GM23338 (cell line): ENCODE results near the gene DOCK1. TPM values are rescaled to one million over a fixed set of nuclear protein-coding genes. Genes with fewer than 3 reads are reported as not detected.
A peak's percentile ranks its signal among the peaks of the same experiment; 100 is the strongest.

ENCODE experiments used
- ATAC-seq: fragments of 200-7000 bp; cut with Tn5 transposase; 3 replicates; pipeline ENCODE4 v1.9.1; 2020
- DNase-seq: peaks from one replicate; pipeline ENCODE4 v3.0.0-alpha.2; 2015; ENCODE audit warnings: low spot score
- H2AFZ ChIP-seq: fragments of 200-600 bp; sonication (generic); 2 replicates; pipeline ENCODE4 v1.8.0; 2016; ENCODE audit warnings: antibody characterized with exemption, mild to moderate bottlenecking, moderate library complexity
- H3F3A ChIP-seq: fragments of 200-600 bp; sonication (generic); replicated peaks from 2 replicates; pipeline ENCODE4 v1.8.0; 2017; ENCODE audit warnings: antibody characterized with exemption, mixed run types, low read depth
- H3K27ac ChIP-seq: fragments of 200-600 bp; sonication (generic); 2 replicates; pipeline ENCODE4 v1.6.1; 2016; ENCODE audit warnings: low read depth
- H3K27me3 ChIP-seq: fragments of 200-600 bp; sonication (generic); 2 replicates; pipeline ENCODE4 v1.8.0; 2016; ENCODE audit warnings: mild to moderate bottlenecking, mixed run types, moderate library complexity; ENCODE audit not compliant: insufficient read depth
- H3K36me3 ChIP-seq: fragments of 200-600 bp; sonication (generic); 2 replicates; pipeline ENCODE4 v1.8.0; 2016; ENCODE audit warnings: mild to moderate bottlenecking; ENCODE audit not compliant: insufficient read depth
- H3K4me1 ChIP-seq: fragments of 200-600 bp; sonication (generic); 2 replicates; pipeline ENCODE4 v1.8.0; 2016; ENCODE audit warnings: mild to moderate bottlenecking, moderate library complexity; ENCODE audit not compliant: insufficient read depth
- H3K4me2 ChIP-seq: fragments of 200-600 bp; sonication (generic); 2 replicates; pipeline ENCODE4 v1.7.1; 2017; ENCODE audit warnings: mixed run types
- H3K4me3 ChIP-seq: fragments of 200-600 bp; sonication (generic); 2 replicates; pipeline ENCODE4 v1.6.1; 2016; ENCODE audit warnings: mixed run types
- H3K79me2 ChIP-seq: fragments of 200-600 bp; sonication (generic); replicated peaks from 2 replicates; pipeline ENCODE4 v1.8.0; 2017; ENCODE audit warnings: mild to moderate bottlenecking; ENCODE audit not compliant: insufficient read depth
- H3K9me2 ChIP-seq: fragments of 200-600 bp; sonication (generic); 2 replicates; pipeline ENCODE4 v1.8.0; 2017; ENCODE audit not compliant: insufficient read depth
- H4K20me1 ChIP-seq: fragments of 200-600 bp; sonication (generic); replicated peaks from 2 replicates; pipeline ENCODE4 v1.8.0; 2017; ENCODE audit warnings: mild to moderate bottlenecking; ENCODE audit not compliant: insufficient read depth
- H3K27ac Mint-ChIP-seq: 2 replicates; pipeline ENCODE4 v1.8.0; 2020; ENCODE audit warnings: inconsistent platforms, mild to moderate bottlenecking, moderate library complexity, mixed read lengths
- H3K27me3 Mint-ChIP-seq: 3 replicates; pipeline ENCODE4 v1.8.0; 2022; ENCODE audit warnings: low read depth, mild to moderate bottlenecking, moderate library complexity, mixed read lengths, inconsistent platforms; ENCODE audit not compliant: insufficient read depth, poor library complexity
- H3K36me3 Mint-ChIP-seq: 3 replicates; pipeline ENCODE4 v1.8.0; 2021; ENCODE audit warnings: low read depth, mild to moderate bottlenecking, inconsistent platforms, moderate library complexity, mixed read lengths
- H3K4me1 Mint-ChIP-seq: 3 replicates; pipeline ENCODE4 v1.8.0; 2020; ENCODE audit warnings: mild to moderate bottlenecking, inconsistent platforms, mixed read lengths
- H3K4me3 Mint-ChIP-seq: 3 replicates; pipeline ENCODE4 v1.8.0; 2021; ENCODE audit warnings: moderate library complexity, mild to moderate bottlenecking, inconsistent platforms, mixed read lengths
- H3K9me3 Mint-ChIP-seq: 3 replicates; pipeline ENCODE4 v1.8.0; 2020; ENCODE audit warnings: moderate library complexity, mild to moderate bottlenecking, inconsistent platforms, mixed read lengths
- EZH2phosphoT487 ChIP-seq: fragments of 200-600 bp; sonication (generic); IDR thresholded peaks from one replicate; pipeline ENCODE4 v1.8.1; 2018; ENCODE audit warnings: antibody characterized with exemption; ENCODE audit not compliant: unreplicated experiment
- NANOG ChIP-seq: IDR thresholded peaks from 2 replicates; pipeline ENCODE4 v1.6.1; 2016; ENCODE audit warnings: antibody characterized with exemption, borderline replicate concordance
- POLR2AphosphoS5 ChIP-seq: IDR thresholded peaks from 2 replicates; pipeline ENCODE4 v1.6.1; 2016; ENCODE audit warnings: antibody characterized with exemption, low read depth
- STAT1 ChIP-seq: IDR thresholded peaks from one replicate; pipeline ENCODE4 v1.6.1; 2016; ENCODE audit warnings: antibody characterized with exemption; ENCODE audit not compliant: unreplicated experiment
- ZNF114 ChIP-seq: fragments of 250-450 bp; sonication (Bioruptor Pico); IDR thresholded peaks from 2 replicates; pipeline ENCODE4 v1.5.0; 2020; ENCODE audit warnings: mild to moderate bottlenecking, moderate library complexity
- ZNF331 ChIP-seq: fragments of 250-450 bp; sonication (Bioruptor Pico); IDR thresholded peaks from 2 replicates; pipeline ENCODE4 v1.5.0; 2020; ENCODE audit warnings: low read depth, mild to moderate bottlenecking, moderate library complexity
- polyA plus RNA-seq: library from polyadenylated mRNA; unstranded; fragments of >200 nt; fragmentation: Nextera tagmentation; extraction: Ambion mirVana; gene quantifications from 2 replicates; pipeline ENCODE4 v1.2.1, GENCODE V29; 2016
- total RNA-seq: library from RNA; depleted of rRNA; stranded (reverse); fragments of >200 nt; shearing (Covaris generic); gene quantifications from 2 replicates; pipeline ENCODE4 v1.2.3, GENCODE V29; 2014
- TF ChIP-seq, protein P1 (sequence below), 2 experiments: fragments of 200-600 bp in 1 of 2; sonication (generic) in 1 of 2; conservative IDR thresholded peaks; 2 replicates each; pipeline versions ENCODE4 v1.5.1 to v1.6.1; 2016 to 2017; ENCODE audit warnings: antibody characterized with exemption in 2 of 2, low read depth in 2 of 2, mild to moderate bottlenecking in 2 of 2, moderate library complexity in 1 of 2
- TF ChIP-seq, protein P2 (sequence below): IDR thresholded peaks from 2 replicates; pipeline ENCODE4 v1.6.1; 2016; ENCODE audit warnings: antibody characterized with exemption
- TF ChIP-seq, protein P3 (sequence below): IDR thresholded peaks from one replicate; pipeline ENCODE4 v1.6.1; 2018; ENCODE audit warnings: antibody characterized with exemption; ENCODE audit not compliant: unreplicated experiment

The DOCK1 gene
- total and polyA plus RNA-seq, 2 experiments from 2014 or later = 13.2 to 55.3 TPM

DNA sequence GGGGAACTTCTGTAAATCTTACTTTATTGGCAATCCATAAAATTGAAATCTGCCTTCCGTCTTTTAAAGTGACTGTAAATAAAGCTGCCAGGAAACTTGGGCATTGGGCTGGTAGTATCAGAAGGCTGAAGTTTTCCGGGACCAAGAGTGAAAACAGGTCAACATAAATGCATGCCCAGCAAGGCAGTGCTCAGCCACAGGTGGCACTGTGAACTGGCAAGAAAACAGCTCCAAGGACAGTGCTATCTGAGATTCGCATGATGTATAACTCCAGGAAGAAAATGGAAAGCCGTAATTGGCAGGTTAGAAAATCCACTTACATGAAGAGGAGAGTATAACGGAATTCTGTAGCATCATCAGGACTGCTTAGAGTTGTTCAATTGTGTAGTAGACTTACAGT lies 293.1 kb downstream of the DOCK1 start:
- no peak for ATAC-seq
- Histone ChIP-seq H3K4me2 (no peak overlapping the region), H3K4me1 (peaks cover 12% of the 10 kb centered on the region; the same call in 1 of the 2 replicates), H3K27ac (no peak overlapping the region), H3K4me3 (no peak overlapping the region), H3K36me3 (no peaks in the 10 kb centered on the region), H3K27me3 (peaks cover 40% of the 10 kb centered on the region), H3K9me2 (no peaks in the 10 kb centered on the region), H3K79me2 (no peaks in the 10 kb centered on the region; the same call in 1 of the 2 replicates), H4K20me1 (peaks cover 3% of the 10 kb centered on the region; the same call in 1 of the 2 replicates), H2AFZ (no peak overlapping the region), H3F3A (no peaks in the 10 kb centered on the region)
- Mint-ChIP-seq H3K27me3 (peaks cover 16% of the 10 kb centered on the region), H3K4me3 (no peak overlapping the region), H3K4me1 (peaks cover 25% of the 10 kb centered on the region), H3K36me3 (no peaks in the 10 kb centered on the region; the same call in 2 of the 3 replicates), H3K9me3 (no peaks in the 10 kb centered on the region), H3K27ac (no peak overlapping the region)
- TF ChIP-seq ZNF114 (CRISPR knock-in tag) = no peak
- TF ChIP-seq, protein P1, sequence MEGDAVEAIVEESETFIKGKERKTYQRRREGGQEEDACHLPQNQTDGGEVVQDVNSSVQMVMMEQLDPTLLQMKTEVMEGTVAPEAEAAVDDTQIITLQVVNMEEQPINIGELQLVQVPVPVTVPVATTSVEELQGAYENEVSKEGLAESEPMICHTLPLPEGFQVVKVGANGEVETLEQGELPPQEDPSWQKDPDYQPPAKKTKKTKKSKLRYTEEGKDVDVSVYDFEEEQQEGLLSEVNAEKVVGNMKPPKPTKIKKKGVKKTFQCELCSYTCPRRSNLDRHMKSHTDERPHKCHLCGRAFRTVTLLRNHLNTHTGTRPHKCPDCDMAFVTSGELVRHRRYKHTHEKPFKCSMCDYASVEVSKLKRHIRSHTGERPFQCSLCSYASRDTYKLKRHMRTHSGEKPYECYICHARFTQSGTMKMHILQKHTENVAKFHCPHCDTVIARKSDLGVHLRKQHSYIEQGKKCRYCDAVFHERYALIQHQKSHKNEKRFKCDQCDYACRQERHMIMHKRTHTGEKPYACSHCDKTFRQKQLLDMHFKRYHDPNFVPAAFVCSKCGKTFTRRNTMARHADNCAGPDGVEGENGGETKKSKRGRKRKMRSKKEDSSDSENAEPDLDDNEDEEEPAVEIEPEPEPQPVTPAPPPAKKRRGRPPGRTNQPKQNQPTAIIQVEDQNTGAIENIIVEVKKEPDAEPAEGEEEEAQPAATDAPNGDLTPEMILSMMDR (conservative IDR thresholded peaks at IDR 0.05; ENCODE audit: low read depth in 2 of 2) = peak; percentile 26
- DNase-seq = no peak

DNA sequence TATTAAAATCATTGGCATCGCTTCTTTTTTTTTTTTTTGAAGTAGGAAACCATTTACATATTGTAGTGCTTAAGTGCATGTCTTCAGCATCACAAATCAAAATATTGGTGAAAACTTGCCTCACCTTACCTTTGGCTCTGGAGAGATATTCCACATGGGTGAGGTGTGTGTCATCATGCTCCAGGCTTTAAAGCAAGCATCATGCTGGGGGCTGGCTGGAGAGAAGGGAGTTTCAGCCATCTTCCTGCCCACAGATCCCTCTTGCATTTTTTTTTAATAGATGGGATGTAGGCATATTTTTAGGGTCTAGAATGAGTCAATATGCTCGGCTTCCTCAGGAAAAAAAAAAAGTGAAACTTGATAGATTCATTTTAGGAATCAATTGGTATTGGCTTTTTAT lies 293.5 kb downstream of the DOCK1 start:
- H3F3A ChIP-seq = no peaks in the 10 kb centered on the region
- Mint-ChIP-seq H3K36me3 (no peaks in the 10 kb centered on the region; the same call in 2 of the 3 replicates), H3K9me3 (no peaks in the 10 kb centered on the region), H3K4me1 (peaks cover 25% of the 10 kb centered on the region), H3K4me3 (no peak overlapping the region), H3K27ac (no peak overlapping the region), H3K27me3 (peaks cover 16% of the 10 kb centered on the region)
- H3K4me2 ChIP-seq = no peak overlapping the region
- H3K27me3 ChIP-seq = peaks cover 36% of the 10 kb centered on the region
- H2AFZ ChIP-seq = no peak overlapping the region
- H3K27ac ChIP-seq = no peak overlapping the region
- H4K20me1 ChIP-seq = peaks cover 3% of the 10 kb centered on the region; the same call in 1 of the 2 replicates
- H3K9me2 ChIP-seq = no peaks in the 10 kb centered on the region
- H3K36me3 ChIP-seq = no peaks in the 10 kb centered on the region
- no peak for DNase-seq
- peaks cover 12% of the 10 kb centered on the region; the same call in 1 of the 2 replicates for H3K4me1 ChIP-seq
- H3K79me2 ChIP-seq = no peaks in the 10 kb centered on the region; the same call in 1 of the 2 replicates
- no peak overlapping the region for H3K4me3 ChIP-seq
- ATAC-seq = no peak
- TF ChIP-seq, protein P2, sequence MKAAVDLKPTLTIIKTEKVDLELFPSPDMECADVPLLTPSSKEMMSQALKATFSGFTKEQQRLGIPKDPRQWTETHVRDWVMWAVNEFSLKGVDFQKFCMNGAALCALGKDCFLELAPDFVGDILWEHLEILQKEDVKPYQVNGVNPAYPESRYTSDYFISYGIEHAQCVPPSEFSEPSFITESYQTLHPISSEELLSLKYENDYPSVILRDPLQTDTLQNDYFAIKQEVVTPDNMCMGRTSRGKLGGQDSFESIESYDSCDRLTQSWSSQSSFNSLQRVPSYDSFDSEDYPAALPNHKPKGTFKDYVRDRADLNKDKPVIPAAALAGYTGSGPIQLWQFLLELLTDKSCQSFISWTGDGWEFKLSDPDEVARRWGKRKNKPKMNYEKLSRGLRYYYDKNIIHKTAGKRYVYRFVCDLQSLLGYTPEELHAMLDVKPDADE = no peak
- TF ChIP-seq NANOG = no peak
- TF ChIP-seq, protein P1 (conservative IDR thresholded peaks at IDR 0.05; ENCODE audit: low read depth in 2 of 2) = no peak
- TF ChIP-seq, protein P3, sequence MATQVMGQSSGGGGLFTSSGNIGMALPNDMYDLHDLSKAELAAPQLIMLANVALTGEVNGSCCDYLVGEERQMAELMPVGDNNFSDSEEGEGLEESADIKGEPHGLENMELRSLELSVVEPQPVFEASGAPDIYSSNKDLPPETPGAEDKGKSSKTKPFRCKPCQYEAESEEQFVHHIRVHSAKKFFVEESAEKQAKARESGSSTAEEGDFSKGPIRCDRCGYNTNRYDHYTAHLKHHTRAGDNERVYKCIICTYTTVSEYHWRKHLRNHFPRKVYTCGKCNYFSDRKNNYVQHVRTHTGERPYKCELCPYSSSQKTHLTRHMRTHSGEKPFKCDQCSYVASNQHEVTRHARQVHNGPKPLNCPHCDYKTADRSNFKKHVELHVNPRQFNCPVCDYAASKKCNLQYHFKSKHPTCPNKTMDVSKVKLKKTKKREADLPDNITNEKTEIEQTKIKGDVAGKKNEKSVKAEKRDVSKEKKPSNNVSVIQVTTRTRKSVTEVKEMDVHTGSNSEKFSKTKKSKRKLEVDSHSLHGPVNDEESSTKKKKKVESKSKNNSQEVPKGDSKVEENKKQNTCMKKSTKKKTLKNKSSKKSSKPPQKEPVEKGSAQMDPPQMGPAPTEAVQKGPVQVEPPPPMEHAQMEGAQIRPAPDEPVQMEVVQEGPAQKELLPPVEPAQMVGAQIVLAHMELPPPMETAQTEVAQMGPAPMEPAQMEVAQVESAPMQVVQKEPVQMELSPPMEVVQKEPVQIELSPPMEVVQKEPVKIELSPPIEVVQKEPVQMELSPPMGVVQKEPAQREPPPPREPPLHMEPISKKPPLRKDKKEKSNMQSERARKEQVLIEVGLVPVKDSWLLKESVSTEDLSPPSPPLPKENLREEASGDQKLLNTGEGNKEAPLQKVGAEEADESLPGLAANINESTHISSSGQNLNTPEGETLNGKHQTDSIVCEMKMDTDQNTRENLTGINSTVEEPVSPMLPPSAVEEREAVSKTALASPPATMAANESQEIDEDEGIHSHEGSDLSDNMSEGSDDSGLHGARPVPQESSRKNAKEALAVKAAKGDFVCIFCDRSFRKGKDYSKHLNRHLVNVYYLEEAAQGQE = no peak
- no peak for TF ChIP-seq STAT1
- no peak for TF ChIP-seq POLR2AphosphoS5
- no peak for TF ChIP-seq ZNF331 (CRISPR knock-in tag)
- TF ChIP-seq EZH2phosphoT487 = no peak
